GM12801 (cell line): ENCODE measurements around the gene PAX2.

Experiments used
- CTCF ChIP-seq: IDR thresholded peaks from one replicate; pipeline ENCODE4 v1.5.1; 2011; ENCODE audit warnings: control low read depth; ENCODE audit not compliant: insufficient read length; ENCODE audit errors: extremely low read depth

PAX2 gene

DNA sequence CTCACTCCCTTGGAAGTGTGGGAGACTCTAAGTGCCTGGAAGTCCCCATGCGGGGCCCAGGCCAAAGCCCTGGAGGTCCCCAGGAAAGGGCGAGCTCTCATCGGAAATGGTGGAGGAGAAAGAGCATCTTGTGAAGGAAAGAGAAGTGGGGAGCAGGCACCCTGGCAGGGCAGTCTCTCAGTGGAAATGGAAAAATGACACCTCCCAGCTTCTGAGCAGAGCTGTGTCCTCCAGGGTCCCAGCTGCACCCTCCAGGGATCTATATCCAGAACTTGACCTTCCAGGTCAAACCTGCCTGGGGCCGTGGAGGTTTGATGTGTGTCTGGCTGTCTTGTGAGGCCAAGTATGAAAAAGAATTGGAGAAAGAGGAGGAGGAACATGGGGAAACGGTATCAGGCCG lies 29.5 kb downstream of the PAX2 start:
- TF ChIP-seq CTCF, result no peak

DNA sequence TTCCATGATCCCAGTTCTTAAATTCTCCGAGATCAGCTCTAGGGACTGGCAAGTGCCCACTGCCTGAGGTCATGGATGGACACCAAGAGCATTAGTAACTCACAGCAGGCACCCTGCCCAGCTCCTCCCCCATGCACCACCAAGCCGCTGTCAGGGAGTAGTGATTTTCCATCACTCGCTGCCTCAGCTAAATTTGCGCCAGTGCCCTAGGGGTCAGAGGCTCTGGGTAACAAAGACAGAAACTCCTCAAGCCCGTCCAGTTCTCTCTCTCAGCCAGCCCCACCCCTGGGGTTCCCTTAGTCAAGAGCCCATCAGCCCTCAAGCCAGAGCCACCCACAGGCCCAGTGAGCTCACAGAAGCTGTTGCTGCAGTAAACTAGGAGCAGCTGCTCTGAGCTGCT lies 30.0 kb downstream of the PAX2 start:
- TF ChIP-seq CTCF, result no peak

DNA sequence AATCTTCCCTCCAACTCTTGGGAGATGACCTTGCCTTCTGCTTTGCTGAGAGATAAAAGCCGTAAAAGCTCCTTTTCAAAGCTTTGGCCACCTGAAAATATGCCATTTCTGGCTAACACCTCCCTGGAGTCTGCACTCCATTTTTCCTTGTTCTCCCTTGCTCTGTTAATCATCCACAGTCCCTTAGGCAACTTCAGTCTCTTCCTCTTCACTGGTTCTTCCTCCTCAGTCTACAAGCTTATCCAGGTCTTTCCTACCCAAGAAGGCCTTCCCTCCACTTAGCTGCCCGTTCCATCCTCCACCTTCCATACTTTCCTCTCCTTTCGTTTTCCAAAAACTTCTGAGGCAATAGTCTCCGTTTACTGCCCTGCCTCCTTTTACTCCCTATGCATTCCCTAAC lies 30.5 kb downstream of the PAX2 start:
- no peak for TF ChIP-seq CTCF

- no peak for TF ChIP-seq CTCF
Observed at GRCh38 chr10:100776671-100777070, 31.3 kb downstream of the PAX2 start.

DNA sequence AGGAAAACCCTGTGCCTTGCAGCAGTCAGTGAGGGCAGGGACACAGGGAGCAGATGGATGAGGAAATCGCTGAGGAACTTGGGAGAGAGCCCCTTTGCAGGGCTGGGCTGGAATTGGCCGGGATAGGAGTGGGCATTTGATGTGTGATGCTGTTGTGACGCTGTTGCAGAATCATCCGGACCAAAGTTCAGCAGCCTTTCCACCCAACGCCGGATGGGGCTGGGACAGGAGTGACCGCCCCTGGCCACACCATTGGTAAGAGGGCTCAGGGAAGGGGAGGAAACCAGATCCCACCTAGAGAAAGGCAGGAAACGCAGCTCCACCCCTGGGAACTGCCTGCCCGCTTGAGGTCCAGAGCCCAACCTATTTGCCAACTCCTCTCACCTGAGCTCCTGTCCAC lies 33.9 kb downstream of the PAX2 start:
- no peak for TF ChIP-seq CTCF

DNA sequence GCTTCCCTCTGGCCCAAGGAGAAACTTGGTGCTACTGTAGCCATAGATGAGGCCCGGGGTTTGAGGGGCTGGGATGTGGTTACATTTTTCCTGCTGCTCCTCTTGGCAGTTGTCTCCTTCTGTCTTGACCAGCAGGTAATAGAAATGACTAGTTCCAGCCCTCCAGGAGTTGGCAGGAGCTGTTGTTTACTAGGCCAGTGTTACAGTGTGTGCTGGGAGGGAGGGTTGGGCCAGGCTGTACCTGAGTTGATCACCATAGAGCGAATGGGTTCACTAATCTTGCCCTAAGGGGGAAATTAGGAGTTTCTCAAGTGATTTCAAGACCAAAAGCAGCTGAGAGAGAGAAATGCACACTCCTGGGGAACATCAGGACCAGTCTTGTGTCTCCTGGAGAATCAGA lies 34.9 kb downstream of the PAX2 start:
- TF ChIP-seq CTCF, result no peak

GRCh38 chr10:100781145-100781665 lies 35.8 kb downstream of the PAX2 start:
- TF ChIP-seq CTCF, result no peak
